ENCODE data around the gene SPSB4. TPM values are rescaled to one million over a fixed set of nuclear protein-coding genes. Genes with fewer than 3 reads are reported as not detected.

Gene SPSB4
- total RNA-seq, 1 donor from 2014 or later, result 2.2 TPM

GRCh38 chr3:141071681-141072260, 20.6 kb downstream of the SPSB4 start:
- H3K27ac Mint-ChIP-seq (ENCODE audit: unreplicated experiment), result no peak overlapping the region
- DNase-seq (ENCODE audit: low read depth), result no peak

GRCh38 chr3:141072950-141073349, 21.8 kb downstream of the SPSB4 start:
- peaks cover 23% of the 10 kb centered on the region for H3K4me1 ChIP-seq (ENCODE audit: insufficient read depth, low read length)

More at GRCh38 chr3:141071681-141072260, 20.6 kb downstream of the SPSB4 start:
- Histone ChIP-seq H3K4me2 (ENCODE audit: low read length) (no peak overlapping the region), H3K27ac (ENCODE audit: low read depth, low read length) (no peak overlapping the region), H3K27me3 (ENCODE audit: insufficient read depth, low read length) (peaks cover 2% of the 10 kb centered on the region), H3K9ac (ENCODE audit: low read length) (no peak overlapping the region), H4K20me1 (ENCODE audit: insufficient read depth, low read length) (no peaks in the 10 kb centered on the region), H3K4me1 (ENCODE audit: insufficient read depth, low read length) (peaks cover 12% of the 10 kb centered on the region), H2AFZ (ENCODE audit: low read depth, low read length) (no peak overlapping the region), H3K36me3 (ENCODE audit: insufficient read depth, low read length) (no peaks in the 10 kb centered on the region), H3K79me2 (ENCODE audit: insufficient read depth, low read length) (no peaks in the 10 kb centered on the region), H3K9me3 (ENCODE audit: insufficient read depth, low read depth, low read length) (no peaks in the 10 kb centered on the region), H3K4me3 (ENCODE audit: insufficient read depth, low read depth, low read length) (no peak overlapping the region)
- peaks cover 9% of the 10 kb centered on the region for H3K4me1 Mint-ChIP-seq (ENCODE audit: low read depth, unreplicated experiment)
- peaks cover 12% of the 10 kb centered on the region for H3K27me3 Mint-ChIP-seq (ENCODE audit: low read depth, unreplicated experiment)
- H3K4me3 Mint-ChIP-seq (ENCODE audit: unreplicated experiment), result no peak overlapping the region
- no peaks in the 10 kb centered on the region for H3K36me3 Mint-ChIP-seq (ENCODE audit: low read depth, unreplicated experiment)
- TF ChIP-seq, protein P1, sequence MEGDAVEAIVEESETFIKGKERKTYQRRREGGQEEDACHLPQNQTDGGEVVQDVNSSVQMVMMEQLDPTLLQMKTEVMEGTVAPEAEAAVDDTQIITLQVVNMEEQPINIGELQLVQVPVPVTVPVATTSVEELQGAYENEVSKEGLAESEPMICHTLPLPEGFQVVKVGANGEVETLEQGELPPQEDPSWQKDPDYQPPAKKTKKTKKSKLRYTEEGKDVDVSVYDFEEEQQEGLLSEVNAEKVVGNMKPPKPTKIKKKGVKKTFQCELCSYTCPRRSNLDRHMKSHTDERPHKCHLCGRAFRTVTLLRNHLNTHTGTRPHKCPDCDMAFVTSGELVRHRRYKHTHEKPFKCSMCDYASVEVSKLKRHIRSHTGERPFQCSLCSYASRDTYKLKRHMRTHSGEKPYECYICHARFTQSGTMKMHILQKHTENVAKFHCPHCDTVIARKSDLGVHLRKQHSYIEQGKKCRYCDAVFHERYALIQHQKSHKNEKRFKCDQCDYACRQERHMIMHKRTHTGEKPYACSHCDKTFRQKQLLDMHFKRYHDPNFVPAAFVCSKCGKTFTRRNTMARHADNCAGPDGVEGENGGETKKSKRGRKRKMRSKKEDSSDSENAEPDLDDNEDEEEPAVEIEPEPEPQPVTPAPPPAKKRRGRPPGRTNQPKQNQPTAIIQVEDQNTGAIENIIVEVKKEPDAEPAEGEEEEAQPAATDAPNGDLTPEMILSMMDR (IDR thresholded peaks at IDR 0.05; ENCODE audit: insufficient read depth, low read depth, low read length), result no peak
- no peak for TF ChIP-seq EZH2 (IDR thresholded peaks at IDR 0.05; ENCODE audit: insufficient read depth, low read length)
- no peak for FAIRE-seq
- H3K9me3 Mint-ChIP-seq (ENCODE audit: unreplicated experiment), result no peaks in the 10 kb centered on the region

DNA sequence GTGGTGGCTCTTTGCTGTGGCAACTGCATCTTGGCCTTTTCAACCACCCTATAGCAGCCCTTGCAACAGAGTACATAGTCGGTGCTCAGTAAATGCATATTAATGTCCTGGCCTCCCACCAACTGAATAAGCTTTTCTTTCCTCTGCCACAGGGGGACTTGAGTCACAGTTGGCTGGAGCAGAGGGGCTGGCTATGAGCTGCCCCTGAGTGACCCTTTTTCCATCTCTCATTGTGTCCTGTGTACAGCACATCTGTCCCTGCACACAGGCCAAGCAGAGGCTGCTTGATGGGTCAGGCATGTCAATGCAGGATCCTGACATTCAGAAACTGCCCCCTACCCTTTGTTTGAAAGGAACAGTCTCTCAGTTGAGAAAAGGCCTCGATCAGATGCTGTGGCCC, 22.4 kb downstream of the SPSB4 start:
- no peak overlapping the region for H3K4me2 ChIP-seq (ENCODE audit: low read length)
- no peaks in the 10 kb centered on the region for H4K20me1 ChIP-seq (ENCODE audit: insufficient read depth, low read length)
- no peak overlapping the region for H2AFZ ChIP-seq (ENCODE audit: low read depth, low read length)
- H3K27me3 ChIP-seq (ENCODE audit: insufficient read depth, low read length), result peaks cover 2% of the 10 kb centered on the region
- no peaks in the 10 kb centered on the region for H3K9me3 ChIP-seq (ENCODE audit: insufficient read depth, low read depth, low read length)
- no peak for FAIRE-seq
- H3K4me3 ChIP-seq (ENCODE audit: insufficient read depth, low read depth, low read length), result no peak overlapping the region
- H3K36me3 ChIP-seq (ENCODE audit: insufficient read depth, low read length), result no peaks in the 10 kb centered on the region
- Mint-ChIP-seq H3K4me3 (ENCODE audit: unreplicated experiment) (no peak overlapping the region), H3K4me1 (ENCODE audit: low read depth, unreplicated experiment) (peaks cover 17% of the 10 kb centered on the region), H3K27me3 (ENCODE audit: low read depth, unreplicated experiment) (peaks cover 7% of the 10 kb centered on the region), H3K36me3 (ENCODE audit: low read depth, unreplicated experiment) (no peaks in the 10 kb centered on the region), H3K27ac (ENCODE audit: unreplicated experiment) (no peak overlapping the region), H3K9me3 (ENCODE audit: unreplicated experiment) (no peaks in the 10 kb centered on the region)
- no peak for DNase-seq (ENCODE audit: low read depth)
- TF ChIP-seq, protein P1 (IDR thresholded peaks at IDR 0.05; ENCODE audit: insufficient read depth, low read depth, low read length), result no peak
- no peak for TF ChIP-seq EZH2 (IDR thresholded peaks at IDR 0.05; ENCODE audit: insufficient read depth, low read length)
- H3K9ac ChIP-seq (ENCODE audit: low read length), result no peak overlapping the region
- H3K27ac ChIP-seq (ENCODE audit: low read depth, low read length), result no peak overlapping the region
- no peaks in the 10 kb centered on the region for H3K79me2 ChIP-seq (ENCODE audit: insufficient read depth, low read length)
- H3K4me1 ChIP-seq (ENCODE audit: insufficient read depth, low read length), result peaks cover 23% of the 10 kb centered on the region

More at GRCh38 chr3:141072950-141073349, 21.8 kb downstream of the SPSB4 start:
- H3K79me2 ChIP-seq (ENCODE audit: insufficient read depth, low read length), result no peaks in the 10 kb centered on the region
- H3K4me3 Mint-ChIP-seq (ENCODE audit: unreplicated experiment), result no peak overlapping the region
- no peak overlapping the region for H2AFZ ChIP-seq (ENCODE audit: low read depth, low read length)
- H4K20me1 ChIP-seq (ENCODE audit: insufficient read depth, low read length), result no peaks in the 10 kb centered on the region
- no peak overlapping the region for H3K4me2 ChIP-seq (ENCODE audit: low read length)
- H3K36me3 Mint-ChIP-seq (ENCODE audit: low read depth, unreplicated experiment), result no peaks in the 10 kb centered on the region
- DNase-seq (ENCODE audit: low read depth) (no peak), FAIRE-seq (no peak)
- H3K9me3 Mint-ChIP-seq (ENCODE audit: unreplicated experiment), result no peaks in the 10 kb centered on the region
- no peak for TF ChIP-seq EZH2 (IDR thresholded peaks at IDR 0.05; ENCODE audit: insufficient read depth, low read length)
- TF ChIP-seq, protein P1 (IDR thresholded peaks at IDR 0.05; ENCODE audit: insufficient read depth, low read depth, low read length), result no peak
- H3K9ac ChIP-seq (ENCODE audit: low read length), result no peak overlapping the region
- H3K27ac ChIP-seq (ENCODE audit: low read depth, low read length), result no peak overlapping the region
- H3K4me1 Mint-ChIP-seq (ENCODE audit: low read depth, unreplicated experiment), result peaks cover 17% of the 10 kb centered on the region
- no peak overlapping the region for H3K4me3 ChIP-seq (ENCODE audit: insufficient read depth, low read depth, low read length)
- H3K27me3 Mint-ChIP-seq (ENCODE audit: low read depth, unreplicated experiment), result peaks cover 8% of the 10 kb centered on the region
- H3K36me3 ChIP-seq (ENCODE audit: insufficient read depth, low read length), result no peaks in the 10 kb centered on the region
- H3K27ac Mint-ChIP-seq (ENCODE audit: unreplicated experiment), result no peak overlapping the region
- no peaks in the 10 kb centered on the region for H3K9me3 ChIP-seq (ENCODE audit: insufficient read depth, low read depth, low read length)
- peaks cover 2% of the 10 kb centered on the region for H3K27me3 ChIP-seq (ENCODE audit: insufficient read depth, low read length)
